SK-N-MC (cell line): ENCODE results near the gene CBX6.

Source experiments
- DNase-seq: peaks from one replicate; pipeline ENCODE4 v3.0.0-alpha.2; 2011; ENCODE audit warnings: low read depth, low spot score
- H3K27ac ChIP-seq: fragments of 200-600 bp; sonication (generic); 2 replicates; pipeline ENCODE4 v1.5.1; 2016; ENCODE audit warnings: mixed run types
- H3K36me3 ChIP-seq: fragments of 200-600 bp; sonication (generic); 2 replicates; pipeline ENCODE4 v1.6.1; 2017; ENCODE audit warnings: antibody characterized with exemption, low read length, mixed read lengths; ENCODE audit not compliant: insufficient read depth
- H3K4me3 ChIP-seq: fragments of 200-600 bp; sonication (generic); 2 replicates; pipeline ENCODE4 v1.5.1; 2016
- H3K9ac ChIP-seq: fragments of 200-600 bp; sonication (generic); 2 replicates; pipeline ENCODE4 v1.8.0; 2017; ENCODE audit warnings: mixed run types, mixed read lengths; ENCODE audit not compliant: insufficient read length
- H3K9me3 ChIP-seq: fragments of 200-600 bp; sonication (generic); 2 replicates; pipeline ENCODE4 v1.6.1; 2017; ENCODE audit warnings: low read depth, mild to moderate bottlenecking, antibody characterized with exemption, low read length, moderate library complexity, mixed read lengths
- EZH2 ChIP-seq: fragments of 200-600 bp; sonication (generic); IDR thresholded peaks from one replicate; pipeline ENCODE4 v1.6.1; 2017; ENCODE audit warnings: antibody characterized with exemption
- FOXP2 ChIP-seq: optimal IDR thresholded peaks from 2 replicates; pipeline ENCODE3; 2011; ENCODE audit warnings: mild to moderate bottlenecking, moderate library complexity; ENCODE audit not compliant: insufficient read depth; ENCODE audit errors: extremely low read length, control extremely low read depth
- POLR2AphosphoS5 ChIP-seq: IDR thresholded peaks from 2 replicates; pipeline ENCODE4 v1.6.1; 2012; ENCODE audit warnings: mild to moderate bottlenecking, low read depth, low read length, borderline replicate concordance

The CBX6 gene

DNA sequence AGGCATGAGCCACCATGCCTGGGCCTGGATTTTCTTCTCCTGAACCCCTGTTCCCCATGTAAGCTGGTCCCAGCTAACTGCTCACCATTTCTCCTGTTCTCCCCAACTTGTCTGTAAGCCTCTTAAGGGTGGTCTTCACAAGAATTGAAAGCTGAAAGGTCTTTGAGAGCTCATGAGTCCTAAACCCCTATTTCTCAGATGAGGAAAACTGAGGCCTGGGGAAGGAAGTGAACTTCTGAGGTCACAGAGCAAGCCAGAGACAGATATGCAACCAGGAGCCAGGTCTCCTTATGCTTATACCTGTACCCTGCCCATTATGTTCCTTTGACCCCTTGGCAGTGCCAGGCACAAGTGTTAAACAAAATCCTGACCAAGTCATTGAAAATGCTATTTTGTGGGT lies 44.5 kb downstream of the CBX6 start:
- H3K27ac ChIP-seq = no peak overlapping the region
- no peak overlapping the region for H3K9ac ChIP-seq
- DNase-seq = no peak

GRCh38 chr22:38826801-38827200 lies 45.2 kb downstream of the CBX6 start:
- TF ChIP-seq EZH2 = no peak
- no peak for TF ChIP-seq POLR2AphosphoS5
- TF ChIP-seq FOXP2 = no peak
- H3K9ac ChIP-seq = no peak overlapping the region
- H3K27ac ChIP-seq = no peak overlapping the region
- no peaks in the 10 kb centered on the region; the same call in 1 of the 2 replicates for H3K36me3 ChIP-seq
- no peaks in the 10 kb centered on the region for H3K9me3 ChIP-seq
- no peak overlapping the region for H3K4me3 ChIP-seq
- DNase-seq = no peak

More for the DNA sequence above, 44.5 kb downstream of the CBX6 start:
- Histone ChIP-seq H3K36me3 (no peaks in the 10 kb centered on the region; the same call in 1 of the 2 replicates), H3K4me3 (no peak overlapping the region), H3K9me3 (no peaks in the 10 kb centered on the region)
- TF ChIP-seq FOXP2 = no peak
- no peak for TF ChIP-seq POLR2AphosphoS5
- no peak for TF ChIP-seq EZH2

DNA sequence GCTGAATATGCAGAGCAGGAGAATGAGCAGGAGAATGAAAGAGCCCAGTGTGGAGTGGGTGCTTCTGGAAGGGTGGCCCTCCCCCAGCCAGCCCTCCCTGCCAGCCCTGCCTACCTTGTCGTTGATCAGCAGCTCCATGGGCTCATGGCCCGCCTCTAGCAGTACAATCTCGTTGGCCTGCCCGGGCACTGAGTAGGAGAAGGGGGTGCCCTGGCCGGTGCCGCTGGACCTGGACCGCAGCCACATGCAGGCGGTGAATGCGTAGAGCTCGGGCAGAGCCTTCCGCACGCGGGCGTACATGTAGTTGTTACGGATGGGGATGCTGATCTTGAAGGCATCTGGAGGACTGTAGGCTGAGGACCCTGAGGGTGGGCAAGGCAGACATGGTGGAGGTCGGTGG lies 45.6 kb downstream of the CBX6 start:
- no peak overlapping the region for H3K27ac ChIP-seq
- no peak for DNase-seq
- no peak overlapping the region for H3K4me3 ChIP-seq
- no peak for TF ChIP-seq FOXP2
- TF ChIP-seq POLR2AphosphoS5 = no peak
- TF ChIP-seq EZH2 = no peak
- no peak overlapping the region for H3K9ac ChIP-seq
- H3K36me3 ChIP-seq = no peaks in the 10 kb centered on the region; the same call in 1 of the 2 replicates
- no peaks in the 10 kb centered on the region for H3K9me3 ChIP-seq

GRCh38 chr22:38824585-38824984 lies 47.4 kb downstream of the CBX6 start:
- DNase-seq = no peak
- H3K9me3 ChIP-seq = no peaks in the 10 kb centered on the region
- no peak overlapping the region for H3K9ac ChIP-seq
- no peaks in the 10 kb centered on the region; the same call in 1 of the 2 replicates for H3K36me3 ChIP-seq
- no peak for TF ChIP-seq FOXP2
- TF ChIP-seq EZH2 = no peak
- TF ChIP-seq POLR2AphosphoS5 = no peak
- H3K27ac ChIP-seq = no peak overlapping the region
- H3K4me3 ChIP-seq = no peak overlapping the region

- TF ChIP-seq FOXP2 (no peak), EZH2 (no peak)
- Histone ChIP-seq H3K27ac (no peak overlapping the region), H3K9ac (no peak overlapping the region), H3K36me3 (no peaks in the 10 kb centered on the region; the same call in 1 of the 2 replicates), H3K4me3 (no peak overlapping the region), H3K9me3 (no peaks in the 10 kb centered on the region)
- DNase-seq = no peak
These were observed 48.4 kb downstream of the CBX6 start for GRCh38 chr22:38823637-38824036.

GRCh38 chr22:38823076-38823475 lies 48.9 kb downstream of the CBX6 start:
- Histone ChIP-seq H3K9ac (no peak overlapping the region), H3K4me3 (no peak overlapping the region), H3K36me3 (no peaks in the 10 kb centered on the region; the same call in 1 of the 2 replicates), H3K27ac (no peak overlapping the region), H3K9me3 (no peaks in the 10 kb centered on the region)
- DNase-seq = no peak
- TF ChIP-seq POLR2AphosphoS5 (no peak), EZH2 (no peak), FOXP2 (no peak)

GRCh38 chr22:38820020-38820419 lies 52.0 kb downstream of the CBX6 start:
- Histone ChIP-seq H3K36me3 (no peaks in the 10 kb centered on the region; the same call in 1 of the 2 replicates), H3K4me3 (no peak overlapping the region), H3K27ac (no peak overlapping the region), H3K9ac (no peak overlapping the region), H3K9me3 (no peaks in the 10 kb centered on the region)
- DNase-seq = no peak
- TF ChIP-seq EZH2 (no peak), POLR2AphosphoS5 (no peak)

GRCh38 chr22:38819387-38819940 lies 52.6 kb downstream of the CBX6 start:
- no peaks in the 10 kb centered on the region for H3K9me3 ChIP-seq
- H3K36me3 ChIP-seq = no peaks in the 10 kb centered on the region
- TF ChIP-seq FOXP2 (no peak), EZH2 (no peak), POLR2AphosphoS5 (no peak)
- no peak overlapping the region for H3K27ac ChIP-seq
- H3K4me3 ChIP-seq = no peak overlapping the region
- no peak for DNase-seq
- H3K9ac ChIP-seq = no peak overlapping the region

- DNase-seq = no peak
- no peak overlapping the region for H3K27ac ChIP-seq
- no peak overlapping the region for H3K9ac ChIP-seq
- H3K4me3 ChIP-seq = no peak overlapping the region
- no peaks in the 10 kb centered on the region for H3K9me3 ChIP-seq
- H3K36me3 ChIP-seq = no peaks in the 10 kb centered on the region
- no peak for TF ChIP-seq POLR2AphosphoS5
- no peak for TF ChIP-seq FOXP2
- TF ChIP-seq EZH2 = no peak
These were observed 54.8 kb downstream of the CBX6 start for GRCh38 chr22:38817196-38817595.
